PC-3 (cell line): ENCODE results near the gene PPM1L.

Experiments used
- CTCF ChIP-seq: fragments of 300-600 bp; sonication (generic); conservative IDR thresholded peaks from 2 replicates; pipeline ENCODE4 v1.5.1; 2017; ENCODE audit warnings: antibody characterized with exemption, low read depth, mild to moderate bottlenecking, low read length
- EZH2 ChIP-seq: fragments of 300-600 bp; sonication (generic); IDR thresholded peaks from one replicate; pipeline ENCODE4 v1.6.1; 2017; ENCODE audit warnings: antibody characterized with exemption, mild to moderate bottlenecking, low read length; ENCODE audit not compliant: unreplicated experiment
- EZH2phosphoT487 ChIP-seq: fragments of 300-600 bp; sonication (generic); IDR thresholded peaks from 2 replicates; pipeline ENCODE4 v1.6.1; 2018; ENCODE audit warnings: mild to moderate bottlenecking, antibody characterized with exemption, low read length, borderline replicate concordance

GRCh38 chr3:160806094-160806493, 50.1 kb downstream of the PPM1L start:
- no peak for TF ChIP-seq CTCF
- no peak for TF ChIP-seq EZH2
- TF ChIP-seq EZH2phosphoT487: no peak
